Activated CD8-positive, alpha-beta memory T cell treated with anti-CD3 and anti-CD28 coated beads, Interleukin-2, amount 10 ng/mL, durations not matched to agents 7 days and 5 days (primary cell): Measurements from ENCODE around the gene ZNRF3. TPM values are rescaled to one million over a fixed set of nuclear protein-coding genes. Genes with fewer than 3 reads are reported as not detected.
"Not testable (repeated sequence)": the region's sequence is repeated elsewhere in the genome, so short reads cannot be mapped to it uniquely, and the experiment has no call there.

ENCODE experiments used
- ATAC-seq: fragments of 150-1000 bp; cut with Tn5 transposase; one replicate; pipeline ENCODE4 v1.10.0; 2021; ENCODE audit warnings: moderate library complexity
- CTCF ChIA-PET: fragments of 350-600 bp; sonication (Branson Sonifier 250); formaldehyde crosslinking; loops from one replicate; lab custom pipeline; 2021; ENCODE audit warnings: antibody characterized with exemption; lab: Charles Lee
- DNase-seq: peaks from one replicate; pipeline ENCODE4 v3.0.0-alpha.2; 2020
- H3K27ac Mint-ChIP-seq: one replicate; pipeline ENCODE4 v1.8.0; 2021; ENCODE audit warnings: mild to moderate bottlenecking, mixed read lengths
- H3K27me3 Mint-ChIP-seq: one replicate; pipeline ENCODE4 v1.8.0; 2021; ENCODE audit warnings: mixed read lengths
- H3K36me3 Mint-ChIP-seq: one replicate; pipeline ENCODE4 v1.8.0; 2021; ENCODE audit warnings: mild to moderate bottlenecking, mixed read lengths
- H3K4me1 Mint-ChIP-seq: one replicate; pipeline ENCODE4 v1.8.0; 2021; ENCODE audit warnings: mixed read lengths
- H3K4me3 Mint-ChIP-seq: one replicate; pipeline ENCODE4 v1.8.0; 2021; ENCODE audit warnings: mild to moderate bottlenecking, moderate library complexity, mixed read lengths
- H3K9me3 Mint-ChIP-seq: one replicate; pipeline ENCODE4 v1.8.0; 2022; ENCODE audit warnings: low read depth, mixed read lengths
- total RNA-seq, 2 experiments: library from RNA; stranded (reverse); gene quantifications; one replicate each; pipeline ENCODE4 v1.2.3, GENCODE V29; 2021

The ZNRF3 gene
- total RNA-seq, 2 experiments from 2014 or later, result 0.26 to 0.79 TPM

- Mint-ChIP-seq H3K4me1 (peaks cover 24% of the 10 kb centered on the region), H3K9me3 (no peaks in the 10 kb centered on the region), H3K27me3 (peaks cover 68% of the 10 kb centered on the region), H3K4me3 (no peak overlapping the region), H3K36me3 (no peaks in the 10 kb centered on the region), H3K27ac (no peak overlapping the region)
- CTCF ChIA-PET, result interaction anchor here (1.1 to 1.3 kb wide), 3 partner anchors 9 to 73 kb away, joined by 3 to 4 read pairs (median 4); no protein-coding TSS in a partner anchor
- ATAC-seq (no peak), DNase-seq (no peak)
Observed at GRCh38 chr22:29081517-29082236, 198.3 kb downstream of the ZNRF3 start.

DNA sequence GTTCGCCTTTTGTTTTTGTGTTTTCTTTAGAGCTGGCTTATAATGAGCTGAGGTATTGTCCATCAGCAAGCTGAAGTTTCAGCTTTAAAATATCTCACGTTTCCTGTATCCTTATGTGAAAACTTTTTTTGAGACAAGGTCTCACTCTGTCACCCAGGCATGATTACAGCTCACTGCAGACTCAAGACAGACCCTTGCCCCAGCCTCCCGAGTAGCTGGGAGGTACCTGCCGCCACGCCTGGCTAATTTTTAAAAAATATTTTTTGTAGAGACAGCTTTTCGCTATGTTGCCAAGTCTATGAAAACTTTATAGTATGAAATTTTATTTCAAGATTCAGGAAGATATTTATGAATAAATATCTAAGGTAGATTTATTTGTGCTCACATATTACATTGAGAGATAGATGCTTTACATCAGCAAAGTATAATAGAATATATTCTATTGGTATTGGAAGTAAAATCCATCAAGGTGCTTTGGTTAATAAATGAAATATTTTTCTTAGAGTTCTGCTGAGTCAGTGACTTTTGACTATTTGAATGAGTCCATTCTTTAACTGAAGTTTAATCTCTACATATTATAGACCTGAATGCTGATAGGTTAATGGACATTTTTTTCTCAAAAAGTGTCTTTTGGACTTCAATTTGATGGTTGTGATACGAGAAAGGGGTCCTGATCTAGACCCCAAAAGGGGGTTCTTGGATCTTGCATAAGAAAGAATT lies 199.6 kb downstream of the ZNRF3 start:
- ATAC-seq, result no peak
- Mint-ChIP-seq H3K9me3 (no peaks in the 10 kb centered on the region), H3K27ac (no peak overlapping the region), H3K36me3 (no peaks in the 10 kb centered on the region), H3K4me3 (no peak overlapping the region), H3K4me1 (peaks cover 24% of the 10 kb centered on the region), H3K27me3 (peaks cover 62% of the 10 kb centered on the region)
- DNase-seq, result no peak
- CTCF ChIA-PET, result interaction anchor here (1.1 to 1.2 kb wide), 2 partner anchors 8 to 71 kb away, joined by 4 read pairs; no protein-coding TSS in a partner anchor

- ATAC-seq, result not testable (repeated sequence)
Observed at GRCh38 chr22:29083576-29083932, 200.2 kb downstream of the ZNRF3 start.

DNA sequence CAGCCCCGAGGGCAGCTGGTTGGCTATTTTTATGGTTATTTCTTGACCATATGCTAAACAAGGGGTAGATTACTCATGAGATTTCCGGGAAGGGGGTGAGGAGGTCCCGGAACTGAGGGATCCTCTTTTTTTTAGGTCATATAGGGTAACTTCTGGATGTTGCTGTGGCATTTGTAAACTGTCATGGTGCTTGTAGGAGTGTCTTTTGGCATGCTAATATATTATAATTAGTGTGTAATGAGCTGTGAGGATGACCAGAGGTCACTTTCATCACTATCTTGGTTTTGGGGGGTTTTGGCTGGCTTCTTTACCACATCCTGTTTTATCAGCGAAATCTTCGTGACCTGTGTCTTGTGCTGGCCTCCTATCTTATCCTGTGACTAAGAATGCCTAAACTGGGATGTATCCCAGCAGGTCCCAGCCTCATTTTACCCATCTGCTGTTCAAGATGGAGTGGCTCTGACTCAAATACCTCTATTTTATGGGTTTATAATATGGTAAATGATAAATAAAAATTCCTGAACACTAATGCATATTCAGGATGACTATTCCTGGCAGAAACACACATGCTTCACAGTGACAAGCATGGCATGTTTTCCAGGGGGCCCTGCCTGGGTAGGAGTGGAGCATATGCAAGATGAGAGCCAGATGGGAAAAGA lies 200.7 kb downstream of the ZNRF3 start:
- ATAC-seq, result no peak
- no peak overlapping the region for H3K4me3 Mint-ChIP-seq

More at GRCh38 chr22:29083576-29083932, 200.2 kb downstream of the ZNRF3 start:
- H3K4me3 Mint-ChIP-seq, H3K36me3 Mint-ChIP-seq, H3K27ac Mint-ChIP-seq, DNase-seq, H3K9me3 Mint-ChIP-seq, CTCF ChIA-PET: not testable (repeated sequence)
- peaks cover 24% of the 10 kb centered on the region for H3K4me1 Mint-ChIP-seq
- H3K27me3 Mint-ChIP-seq, result peaks cover 58% of the 10 kb centered on the region

GRCh38 chr22:29087012-29087411 lies 203.6 kb downstream of the ZNRF3 start:
- no peaks in the 10 kb centered on the region for H3K36me3 Mint-ChIP-seq
- H3K27ac Mint-ChIP-seq, result no peak overlapping the region
- no peak overlapping the region for H3K4me3 Mint-ChIP-seq
- CTCF ChIA-PET, result no interaction called here
- no peak for DNase-seq
- H3K4me1 Mint-ChIP-seq, result peaks cover 15% of the 10 kb centered on the region
- no peak for ATAC-seq
- H3K9me3 Mint-ChIP-seq, result no peaks in the 10 kb centered on the region
- H3K27me3 Mint-ChIP-seq, result peaks cover 54% of the 10 kb centered on the region

More for the DNA sequence above, 200.7 kb downstream of the ZNRF3 start:
- Mint-ChIP-seq H3K4me1 (peaks cover 24% of the 10 kb centered on the region), H3K36me3 (no peaks in the 10 kb centered on the region), H3K9me3 (no peaks in the 10 kb centered on the region), H3K27me3 (peaks cover 57% of the 10 kb centered on the region), H3K27ac (no peak overlapping the region)
- no peak for DNase-seq
- CTCF ChIA-PET, result no interaction called here

- no peaks in the 10 kb centered on the region for H3K9me3 Mint-ChIP-seq
- DNase-seq, result no peak
- peaks cover 9% of the 10 kb centered on the region for H3K4me1 Mint-ChIP-seq
- CTCF ChIA-PET, result interaction anchor here (0.9 kb wide), 1 partner anchor 10 kb away, joined by 3 read pairs; no protein-coding TSS in a partner anchor
- no peak overlapping the region for H3K4me3 Mint-ChIP-seq
- no peak for ATAC-seq
- H3K27ac Mint-ChIP-seq, result no peak overlapping the region
- peaks cover 51% of the 10 kb centered on the region for H3K27me3 Mint-ChIP-seq
- no peaks in the 10 kb centered on the region for H3K36me3 Mint-ChIP-seq
Observed at GRCh38 chr22:29088809-29089208, 205.4 kb downstream of the ZNRF3 start.

- H3K27me3 Mint-ChIP-seq, result peaks cover 54% of the 10 kb centered on the region
- CTCF ChIA-PET, result interaction anchor here (0.9 kb wide), 1 partner anchor 10 kb away, joined by 3 read pairs; no protein-coding TSS in a partner anchor
- ATAC-seq (no peak), DNase-seq (no peak)
- H3K36me3 Mint-ChIP-seq, result no peaks in the 10 kb centered on the region
- H3K4me1 Mint-ChIP-seq, result peaks cover 5% of the 10 kb centered on the region
- no peak overlapping the region for H3K4me3 Mint-ChIP-seq
- no peaks in the 10 kb centered on the region for H3K9me3 Mint-ChIP-seq
- no peak overlapping the region for H3K27ac Mint-ChIP-seq
Observed at GRCh38 chr22:29089507-29089906, 206.1 kb downstream of the ZNRF3 start.

DNA sequence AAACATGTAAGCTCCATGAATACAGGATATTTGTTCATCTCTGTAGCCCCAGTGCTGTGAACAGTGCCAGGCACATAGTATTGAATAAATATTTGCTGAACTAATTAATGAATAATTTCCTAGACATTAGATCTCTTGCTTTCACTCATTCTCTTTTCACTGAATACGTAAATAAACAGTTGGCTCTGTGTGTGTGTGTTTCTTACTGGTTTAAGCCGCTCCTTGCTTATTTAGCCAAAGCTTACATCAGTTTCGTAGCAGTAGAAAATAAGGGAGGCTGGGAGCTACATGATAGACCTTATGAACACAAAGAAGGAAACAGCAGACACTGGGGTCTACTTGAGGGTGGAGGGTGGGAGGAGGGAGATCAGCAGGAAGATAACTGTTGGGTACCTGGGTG lies 206.7 kb downstream of the ZNRF3 start:
- H3K27ac Mint-ChIP-seq, result no peak overlapping the region
- H3K4me3 Mint-ChIP-seq, result no peak overlapping the region
- CTCF ChIA-PET, result no interaction called here
- no peaks in the 10 kb centered on the region for H3K9me3 Mint-ChIP-seq
- H3K4me1 Mint-ChIP-seq, result peaks cover 5% of the 10 kb centered on the region
- ATAC-seq (no peak), DNase-seq (no peak)
- peaks cover 51% of the 10 kb centered on the region for H3K27me3 Mint-ChIP-seq
- H3K36me3 Mint-ChIP-seq, result no peaks in the 10 kb centered on the region

GRCh38 chr22:29092243-29092642 lies 208.9 kb downstream of the ZNRF3 start:
- Mint-ChIP-seq H3K4me3 (no peak overlapping the region), H3K27ac (no peak overlapping the region), H3K27me3 (peaks cover 55% of the 10 kb centered on the region), H3K36me3 (no peaks in the 10 kb centered on the region), H3K4me1 (peaks cover 2% of the 10 kb centered on the region), H3K9me3 (no peaks in the 10 kb centered on the region)
- CTCF ChIA-PET, result interaction anchor here (1.0 kb wide), 1 partner anchor 11 kb away, joined by 3 read pairs; no protein-coding TSS in a partner anchor
- DNase-seq, result no peak
- ATAC-seq, result no peak

GRCh38 chr22:29093030-29093429 lies 209.7 kb downstream of the ZNRF3 start:
- Mint-ChIP-seq H3K4me3 (no peak overlapping the region), H3K36me3 (no peaks in the 10 kb centered on the region), H3K27me3 (peaks cover 52% of the 10 kb centered on the region), H3K9me3 (no peaks in the 10 kb centered on the region), H3K4me1 (peaks cover 2% of the 10 kb centered on the region), H3K27ac (no peak overlapping the region)
- no peak for DNase-seq
- no peak for ATAC-seq
- CTCF ChIA-PET, result no interaction called here

DNA sequence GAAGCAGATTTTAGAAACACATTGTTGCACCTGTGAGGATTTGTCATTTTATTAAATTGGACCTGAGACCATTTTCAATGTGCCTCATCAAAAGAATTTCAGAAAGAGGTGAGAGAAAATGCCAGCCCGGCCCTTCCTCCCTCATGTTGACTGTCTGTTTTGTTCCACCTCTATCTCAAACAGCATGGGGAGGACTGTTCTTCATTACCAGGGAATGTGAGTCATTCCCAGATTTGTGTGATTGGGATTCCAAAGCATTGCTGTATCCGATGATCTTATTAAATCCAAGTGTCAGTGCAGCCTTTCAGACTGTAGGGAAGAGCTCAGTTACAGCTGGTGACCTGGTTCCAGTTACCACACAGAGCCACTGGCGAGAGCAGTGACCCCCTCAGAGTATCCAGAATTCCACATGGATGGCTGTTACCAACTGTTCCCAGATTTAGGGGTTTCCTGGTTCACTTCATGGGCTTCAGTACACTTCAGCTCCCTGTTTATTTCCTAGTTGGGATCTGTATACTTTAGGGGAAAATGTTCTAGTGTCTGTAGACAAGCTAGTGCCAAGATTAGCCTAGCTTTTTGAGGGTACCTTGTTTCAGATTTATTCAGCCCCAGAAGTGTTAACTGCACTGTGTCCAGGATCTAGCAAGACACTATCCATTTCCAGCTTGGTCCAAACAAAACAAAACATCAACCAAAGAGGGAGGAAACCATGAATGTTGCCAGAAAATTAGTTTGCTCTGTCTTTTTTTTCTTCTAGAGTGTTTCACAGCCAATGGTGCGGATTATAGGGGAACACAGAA lies 210.3 kb downstream of the ZNRF3 start:
- no peak for DNase-seq
- Mint-ChIP-seq H3K9me3 (no peaks in the 10 kb centered on the region), H3K27ac (no peak overlapping the region), H3K36me3 (no peaks in the 10 kb centered on the region), H3K4me1 (peaks cover 2% of the 10 kb centered on the region), H3K27me3 (peaks cover 54% of the 10 kb centered on the region), H3K4me3 (no peak overlapping the region)
- no peak for ATAC-seq
- CTCF ChIA-PET, result no interaction called here

DNA sequence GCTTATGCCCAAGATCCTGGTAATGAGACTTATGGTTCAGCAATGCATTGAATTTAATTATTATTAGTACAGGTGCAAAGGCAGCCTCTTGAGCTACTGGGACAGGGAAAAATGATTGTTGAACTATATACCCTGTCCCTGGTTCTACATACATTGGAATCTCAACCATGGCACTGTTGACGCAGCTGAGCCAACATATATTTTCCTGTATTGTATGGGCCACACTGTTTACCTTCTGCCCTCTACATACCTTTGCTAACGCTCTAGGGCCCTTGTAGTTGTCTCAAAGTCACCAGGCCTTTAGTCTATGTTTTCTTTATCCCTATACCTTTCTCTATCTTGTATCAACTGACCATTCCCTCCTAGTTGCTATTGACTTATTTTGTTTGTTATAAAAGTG lies 212.1 kb downstream of the ZNRF3 start:
- Mint-ChIP-seq H3K4me3 (no peak overlapping the region), H3K9me3 (no peaks in the 10 kb centered on the region), H3K27ac (no peak overlapping the region), H3K36me3 (no peaks in the 10 kb centered on the region), H3K4me1 (peaks cover 2% of the 10 kb centered on the region), H3K27me3 (peaks cover 49% of the 10 kb centered on the region)
- ATAC-seq, result no peak
- DNase-seq, result no peak
- CTCF ChIA-PET, result interaction anchor here (0.6 to 3.0 kb wide), 2 partner anchors 59 to 240 kb away, joined by 3 to 9 read pairs; no protein-coding TSS in a partner anchor
